BE2C (cell line): ENCODE results near the gene SLC5A1.
"Not testable (repeated sequence)": the region's sequence is repeated elsewhere in the genome, so short reads cannot be mapped to it uniquely, and the experiment has no call there.

ENCODE experiments used
- DNase-seq: peaks from one replicate; pipeline ENCODE4 v3.0.0-alpha.2; 2020
- H3K27me3 ChIP-seq: fragments of 250-450 bp; sonication (Bioruptor Pico); 2 replicates; pipeline ENCODE4 v1.5.1; 2020; ENCODE audit warnings: mild to moderate bottlenecking
- H3K36me3 ChIP-seq: fragments of 250-450 bp; sonication (Bioruptor Pico); 2 replicates; pipeline ENCODE4 v1.5.1; 2020; ENCODE audit warnings: mild to moderate bottlenecking
- H3K4me1 ChIP-seq: fragments of 250-450 bp; sonication (Bioruptor Pico); 2 replicates; pipeline ENCODE4 v1.5.1; 2020
- H3K4me3 ChIP-seq: 2 replicates; pipeline ENCODE4 v1.5.1; 2011; ENCODE audit warnings: low read depth, low read length
- H3K9me3 ChIP-seq: fragments of 250-450 bp; sonication (Bioruptor Pico); 2 replicates; pipeline ENCODE4 v1.5.1; 2020
- TF ChIP-seq, protein P1 (sequence below): IDR thresholded peaks from 2 replicates; pipeline ENCODE4 v1.5.1; 2012; ENCODE audit warnings: mild to moderate bottlenecking, low read depth, low read length

Gene SLC5A1

DNA sequence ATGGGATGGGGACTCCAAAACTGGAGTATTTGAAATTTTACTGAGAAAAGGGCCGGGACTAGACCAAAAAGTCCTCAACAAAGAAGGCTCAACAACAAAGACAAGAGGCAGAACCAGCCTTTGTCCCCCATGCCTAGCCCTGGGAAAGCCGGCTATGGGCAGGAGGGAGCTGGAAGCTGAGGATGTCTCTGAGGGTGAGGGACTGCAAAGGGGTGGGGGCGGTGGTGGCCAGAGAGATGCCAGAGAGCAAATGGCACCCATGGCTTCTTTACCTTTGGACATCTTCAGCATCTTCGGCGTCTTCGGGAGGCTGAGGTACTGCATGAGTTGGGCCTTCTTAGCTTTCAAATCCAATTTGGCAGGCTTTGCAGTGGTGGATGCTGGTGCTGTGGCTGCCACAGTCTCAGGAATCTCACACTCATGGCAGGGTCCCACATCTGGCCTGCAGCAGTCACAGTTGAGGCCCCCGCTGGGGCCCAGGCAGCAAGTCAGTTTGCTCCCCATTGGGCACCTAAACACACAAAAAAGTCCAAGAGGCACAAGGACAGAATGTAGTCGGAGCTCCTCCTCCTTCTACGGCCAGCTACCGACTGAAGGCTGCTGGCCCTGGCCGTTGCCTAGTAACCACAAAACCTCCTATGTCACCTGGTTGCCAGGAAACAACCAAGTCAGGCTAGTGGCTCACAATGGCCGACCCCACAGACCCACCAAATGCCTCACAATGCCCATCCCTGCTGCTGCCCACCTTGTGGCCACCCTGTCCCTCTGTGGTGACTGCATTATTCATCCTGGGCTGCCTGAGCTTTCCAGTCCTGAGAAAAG lies 115.9 kb downstream of the SLC5A1 start, which contains the start of gene C22orf42:
Gene C22orf42 (minus strand): TSS at position 592 of the 822 bp plus-strand sequence. CDS start 88 bp downstream, at position 504.
- no peaks in the 10 kb centered on the region for H3K9me3 ChIP-seq
- DNase-seq = no peak

DNA sequence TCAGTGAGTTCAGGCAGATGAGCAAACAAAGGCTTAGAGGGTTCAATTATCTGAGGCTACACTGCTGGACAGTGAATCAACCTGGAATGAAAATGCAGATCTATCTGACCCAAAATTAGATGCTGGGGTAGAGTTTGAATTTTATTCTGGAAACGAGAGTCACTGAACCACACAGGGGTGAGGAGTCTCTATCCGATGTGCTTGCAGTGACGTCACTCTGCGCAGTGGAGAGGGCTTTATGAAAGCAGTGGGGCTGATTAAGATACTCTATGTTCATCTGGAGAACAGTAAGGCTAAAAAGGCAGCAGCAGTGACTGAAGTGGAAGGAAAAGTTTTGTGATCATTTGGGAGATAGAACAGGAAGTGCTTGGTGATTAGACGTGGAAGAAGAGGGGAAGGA lies 117.3 kb downstream of the SLC5A1 start:
- not testable (repeated sequence) for H3K27me3 ChIP-seq, H3K4me1 ChIP-seq, H3K9me3 ChIP-seq, H3K4me3 ChIP-seq, DNase-seq, H3K36me3 ChIP-seq

More for the DNA sequence above, 115.9 kb downstream of the SLC5A1 start, which contains the start of gene C22orf42:
- no peaks in the 10 kb centered on the region for H3K4me1 ChIP-seq
- peaks cover 5% of the 10 kb centered on the region; the same call in 1 of the 2 replicates for H3K27me3 ChIP-seq
- no peak within 1 kb of the TSS for H3K4me3 ChIP-seq
- no peaks in the 10 kb centered on the region for H3K36me3 ChIP-seq
- TF ChIP-seq, protein P1, sequence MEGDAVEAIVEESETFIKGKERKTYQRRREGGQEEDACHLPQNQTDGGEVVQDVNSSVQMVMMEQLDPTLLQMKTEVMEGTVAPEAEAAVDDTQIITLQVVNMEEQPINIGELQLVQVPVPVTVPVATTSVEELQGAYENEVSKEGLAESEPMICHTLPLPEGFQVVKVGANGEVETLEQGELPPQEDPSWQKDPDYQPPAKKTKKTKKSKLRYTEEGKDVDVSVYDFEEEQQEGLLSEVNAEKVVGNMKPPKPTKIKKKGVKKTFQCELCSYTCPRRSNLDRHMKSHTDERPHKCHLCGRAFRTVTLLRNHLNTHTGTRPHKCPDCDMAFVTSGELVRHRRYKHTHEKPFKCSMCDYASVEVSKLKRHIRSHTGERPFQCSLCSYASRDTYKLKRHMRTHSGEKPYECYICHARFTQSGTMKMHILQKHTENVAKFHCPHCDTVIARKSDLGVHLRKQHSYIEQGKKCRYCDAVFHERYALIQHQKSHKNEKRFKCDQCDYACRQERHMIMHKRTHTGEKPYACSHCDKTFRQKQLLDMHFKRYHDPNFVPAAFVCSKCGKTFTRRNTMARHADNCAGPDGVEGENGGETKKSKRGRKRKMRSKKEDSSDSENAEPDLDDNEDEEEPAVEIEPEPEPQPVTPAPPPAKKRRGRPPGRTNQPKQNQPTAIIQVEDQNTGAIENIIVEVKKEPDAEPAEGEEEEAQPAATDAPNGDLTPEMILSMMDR = no peak
